NCI-H2196 treated with DMSO at 0.1 percent for 48 hours (cell line): Measurements from ENCODE around the gene WWOX.
A peak's percentile ranks its signal among the peaks of the same experiment; 100 is the strongest.

Experiments used
- DNase-seq: peaks from one replicate; lab custom pipeline; 2025; ENCODE audit not compliant: unreplicated experiment; lab: John Stamatoyannopoulos, UW

WWOX gene

GRCh38 chr16:79171931-79172705, 1072.7 kb downstream of the WWOX start:
- peak; percentile 50 for DNase-seq

DNA sequence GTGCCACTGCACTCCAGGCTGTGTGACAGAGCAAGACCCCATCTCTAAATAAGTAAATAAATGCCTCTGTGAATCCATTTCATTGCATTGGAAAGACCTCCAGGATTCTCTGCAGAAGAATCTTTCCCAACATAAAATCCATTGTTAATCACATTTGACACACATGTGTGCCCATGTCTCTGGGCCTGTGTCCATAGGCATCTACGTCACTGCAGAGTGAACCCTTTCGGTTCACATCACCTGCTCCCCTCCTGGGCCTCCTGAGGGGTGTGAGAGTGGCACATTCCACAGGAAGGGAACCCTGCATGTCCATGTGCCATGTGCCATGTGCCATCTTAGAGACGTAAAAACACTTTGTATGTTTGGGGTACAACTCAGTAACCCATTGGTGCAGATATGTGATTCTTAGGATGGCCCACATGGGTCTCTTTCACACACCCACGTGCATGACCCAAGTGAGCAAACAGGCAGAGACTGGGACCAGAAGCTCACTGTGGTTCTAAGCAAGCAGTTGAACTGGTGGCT, 1073.6 kb downstream of the WWOX start:
- DNase-seq: no peak

DNA sequence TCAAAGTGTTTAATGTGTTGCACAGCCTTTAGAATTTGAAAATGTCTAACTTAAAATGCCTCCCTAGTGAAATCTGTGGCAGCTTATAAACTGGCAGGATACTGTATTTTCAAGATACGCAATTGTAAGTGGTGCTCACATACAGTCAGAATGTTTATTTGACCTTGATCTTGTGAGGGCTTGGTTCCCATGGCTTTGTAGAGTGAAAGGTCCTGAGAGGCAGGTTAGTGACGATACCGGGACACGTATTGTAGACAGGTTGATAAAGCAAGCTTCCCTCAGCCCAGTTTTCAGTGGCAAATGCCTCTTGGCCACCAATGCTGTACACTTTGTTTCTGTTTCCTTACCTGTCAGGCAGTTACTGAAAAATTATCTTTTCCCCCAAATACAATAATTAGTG, 1074.5 kb downstream of the WWOX start:
- no peak for DNase-seq

GRCh38 chr16:79175286-79176057, 1076.0 kb downstream of the WWOX start:
- DNase-seq: no peak

- no peak for DNase-seq
These were observed 1077.6 kb downstream of the WWOX start for GRCh38 chr16:79177018-79177417.

GRCh38 chr16:79181419-79181818, 1082.0 kb downstream of the WWOX start:
- no peak for DNase-seq

- no peak for DNase-seq
These were observed 1083.2 kb downstream of the WWOX start for GRCh38 chr16:79182616-79183015.

DNA sequence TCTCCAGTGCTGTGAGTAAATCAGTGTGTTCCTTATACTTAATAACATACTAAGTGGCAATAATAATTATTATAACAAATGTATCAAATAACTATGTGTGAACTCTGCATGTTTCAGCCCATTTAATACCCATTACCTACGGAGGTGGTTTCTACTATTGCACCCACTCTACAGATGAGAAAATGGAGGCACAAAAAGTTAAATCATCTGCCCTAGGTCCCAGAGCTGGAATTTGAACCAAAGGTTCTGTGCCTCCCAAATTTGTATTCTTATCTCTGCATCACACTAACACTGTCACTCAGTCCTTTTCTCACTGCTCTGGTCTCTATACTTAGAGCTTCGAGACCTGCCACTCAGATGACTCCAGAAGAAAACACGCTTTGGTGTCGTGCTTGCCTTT, 1084.1 kb downstream of the WWOX start:
- DNase-seq: no peak

GRCh38 chr16:79184464-79185030, 1085.1 kb downstream of the WWOX start:
- no peak for DNase-seq

GRCh38 chr16:79185711-79186110, 1086.3 kb downstream of the WWOX start:
- no peak for DNase-seq

DNA sequence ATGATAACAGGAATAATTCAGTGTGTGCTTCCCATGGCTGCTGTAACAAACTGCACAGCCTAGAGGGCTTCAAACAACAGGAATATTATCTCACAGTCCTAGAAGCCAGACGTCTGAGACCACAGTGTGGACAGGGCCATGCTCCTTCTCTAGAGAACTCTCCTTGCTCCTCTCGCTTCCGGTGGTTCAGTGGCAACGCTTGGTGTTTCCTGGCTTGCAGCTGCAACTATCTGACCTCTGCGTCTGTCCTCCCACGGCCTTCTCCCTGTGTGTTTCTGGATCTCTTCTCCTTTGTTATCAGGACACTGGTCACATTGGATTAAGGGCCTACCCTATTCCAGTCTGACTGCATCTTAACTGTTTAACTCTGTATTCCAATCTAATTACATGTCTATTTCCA, 1086.7 kb downstream of the WWOX start:
- DNase-seq: no peak

GRCh38 chr16:79188115-79188738, 1088.8 kb downstream of the WWOX start:
- no peak for DNase-seq

GRCh38 chr16:79188739-79189122, 1089.3 kb downstream of the WWOX start:
- no peak for DNase-seq

DNA sequence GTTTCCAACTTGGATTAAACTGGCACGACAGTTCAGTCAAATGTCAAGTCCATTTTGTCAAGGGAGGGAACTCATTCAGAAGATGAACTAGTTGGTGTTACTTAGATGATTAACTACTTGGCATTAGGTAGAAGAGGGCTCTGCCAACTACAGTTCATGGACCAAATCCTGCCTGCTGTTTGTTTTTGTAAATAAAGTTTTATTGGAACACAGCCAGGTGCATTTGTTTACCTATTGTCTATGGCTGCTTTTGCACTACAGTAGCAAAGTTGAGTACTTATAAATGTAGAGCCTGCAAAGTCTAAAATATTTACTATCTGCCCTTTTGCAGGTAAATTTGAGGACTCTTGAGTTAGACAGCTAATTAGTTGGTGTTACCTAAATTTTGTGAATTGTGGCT, 1091.1 kb downstream of the WWOX start:
- no peak for DNase-seq

- DNase-seq: no peak
These were observed 1092.5 kb downstream of the WWOX start for GRCh38 chr16:79191933-79192332.

- no peak for DNase-seq
These were observed 1093.5 kb downstream of the WWOX start for GRCh38 chr16:79192904-79193303.

GRCh38 chr16:79194291-79194690, 1094.8 kb downstream of the WWOX start:
- no peak for DNase-seq

GRCh38 chr16:79195938-79196337, 1096.5 kb downstream of the WWOX start:
- DNase-seq: no peak

- no peak for DNase-seq
These were observed 1102.0 kb downstream of the WWOX start for GRCh38 chr16:79201436-79201835.

GRCh38 chr16:79202977-79203376, 1103.5 kb downstream of the WWOX start:
- DNase-seq: no peak

GRCh38 chr16:79204486-79204885, 1105.0 kb downstream of the WWOX start:
- DNase-seq: no peak
